PC-9 (cell line): ENCODE data around the gene PNMA6E. TPM values are rescaled to one million over a fixed set of nuclear protein-coding genes. Genes with fewer than 3 reads are reported as not detected.

ENCODE experiments used
- Bru-seq: library from RNA; stranded (reverse); fragments of 400-500 nt; gene quantifications from one replicate; lab custom pipeline; 2021; lab: Mats Ljungman, UMichigan
- BruChase-seq, 2 experiments: library from RNA; stranded (reverse); fragments of 400-500 nt; gene quantifications; one replicate each; lab custom pipeline; 2021; lab: Mats Ljungman, UMichigan
- BruUV-seq: library from RNA; stranded (reverse); fragments of 400-500 nt; replicated peaks from 2 replicates; lab custom pipeline; 2021; lab: Mats Ljungman, UMichigan
- CTCF ChIA-PET: fragments of 300-600 bp; sonication (Branson Sonifier 250); formaldehyde crosslinking; loops from one replicate; lab custom pipeline; 2022; ENCODE audit warnings: antibody characterized with exemption; lab: Charles Lee
- POLR2A ChIA-PET: fragments of 300-600 bp; sonication (Branson Sonifier 250); formaldehyde crosslinking; loops from one replicate; lab custom pipeline; 2022; ENCODE audit warnings: antibody characterized with exemption; ENCODE audit not compliant: unreplicated experiment; lab: Charles Lee
- DNase-seq, 2 experiments: peaks; one replicate each; pipeline versions ENCODE4 v3.0.0 to v3.0.0-alpha.2; 2015 to 2022; ENCODE audit warnings: mixed read lengths in 1 of 2
- H2AFZ ChIP-seq: fragments of 200-600 bp; sonication (generic); 2 replicates; pipeline ENCODE4 v1.8.1; 2017; ENCODE audit warnings: antibody characterized with exemption
- H3F3A ChIP-seq: fragments of 200-600 bp; sonication (generic); 2 replicates; pipeline ENCODE4 v1.8.1; 2017; ENCODE audit warnings: antibody characterized with exemption, mild to moderate bottlenecking, low read depth; ENCODE audit not compliant: insufficient read depth
- H3K27ac ChIP-seq: fragments of 200-600 bp; sonication (generic); 2 replicates; pipeline ENCODE4 v1.6.1; 2016; ENCODE audit warnings: mixed run types
- H3K27me3 ChIP-seq: fragments of 200-600 bp; sonication (generic); 2 replicates; pipeline ENCODE4 v1.6.1; 2016; ENCODE audit warnings: low read depth, mixed run types; ENCODE audit not compliant: insufficient read depth
- H3K36me3 ChIP-seq: fragments of 200-600 bp; sonication (generic); 2 replicates; pipeline ENCODE4 v1.6.1; 2016; ENCODE audit warnings: low read depth, mixed run types
- H3K4me1 ChIP-seq: fragments of 200-600 bp; sonication (generic); replicated peaks from 2 replicates; pipeline ENCODE4 v1.6.1; 2016; ENCODE audit warnings: mixed run types; ENCODE audit not compliant: insufficient read depth
- H3K4me2 ChIP-seq: fragments of 200-600 bp; sonication (generic); 2 replicates; pipeline ENCODE4 v1.6.1; 2017; ENCODE audit warnings: mixed run types
- H3K4me3 ChIP-seq: fragments of 200-600 bp; sonication (generic); 2 replicates; pipeline ENCODE4 v1.6.1; 2016; ENCODE audit warnings: mixed run types
- H3K79me2 ChIP-seq: fragments of 200-600 bp; sonication (generic); 2 replicates; pipeline ENCODE4 v1.6.1; 2017; ENCODE audit warnings: low read depth, mixed run types
- H3K9me2 ChIP-seq: fragments of 200-600 bp; sonication (generic); 2 replicates; pipeline ENCODE4 v1.8.1; 2017; ENCODE audit warnings: mild to moderate bottlenecking; ENCODE audit not compliant: insufficient read depth
- H3K9me3 ChIP-seq: fragments of 200-600 bp; sonication (generic); 2 replicates; pipeline ENCODE4 v1.8.1; 2016; ENCODE audit warnings: low read depth; ENCODE audit not compliant: insufficient read depth
- H4K20me1 ChIP-seq: fragments of 200-600 bp; sonication (generic); 2 replicates; pipeline ENCODE4 v1.8.1; 2017; ENCODE audit not compliant: insufficient read depth
- CTCF ChIP-seq: fragments of 200-600 bp; sonication (generic); conservative IDR thresholded peaks from 2 replicates; pipeline ENCODE4 v1.6.1; 2017; ENCODE audit warnings: mixed run types, antibody characterized with exemption, mild to moderate bottlenecking, moderate library complexity
- EZH2 ChIP-seq: fragments of 200-600 bp; sonication (generic); IDR thresholded peaks from 2 replicates; pipeline ENCODE4 v1.8.0; 2017; ENCODE audit warnings: antibody characterized with exemption, low read depth
- intact Hi-C: fragments of 100-400 bp; cut with micrococcal nuclease; formaldehyde crosslinking; loops from one replicate; pipeline ENCODE4 v1.10.0; 2022; ENCODE audit not compliant: unreplicated experiment
- long read RNA-seq: library from polyadenylated mRNA; stranded (forward); transcript quantifications from one replicate; pipeline ENCODE4 v2.0.0, GENCODE V29; 2022
- total RNA-seq: library from RNA; stranded (reverse); gene quantifications from 2 replicates; pipeline ENCODE4 v1.2.3, GENCODE V29; 2021

PNMA6E gene
- total RNA-seq (not detected in 2 replicates), Bru-seq, nascent RNA (not detected), BruChase-seq, experiment 1, labeled RNA remaining after a 2-hour chase (not detected), BruChase-seq, experiment 2, labeled RNA remaining after a 6-hour chase (not detected)
- long read RNA-seq = 0 reads

- Histone ChIP-seq H3K27me3 (peaks cover 61% of the 10 kb centered on the region), H2AFZ (no peak within 1 kb of the TSS), H3K27ac (no peak within 1 kb of the TSS), H3K4me3 (no peak within 1 kb of the TSS), H3K4me2 (no peak within 1 kb of the TSS), H3F3A (no peaks in the 10 kb centered on the region), H3K36me3 (no peaks in the 10 kb centered on the region), H3K9me2 (no peaks in the 10 kb centered on the region), H4K20me1 (no peaks in the 10 kb centered on the region), H3K79me2 (no peaks in the 10 kb centered on the region), H3K9me3 (no peaks in the 10 kb centered on the region), H3K4me1 (no peaks in the 10 kb centered on the region)
- no peak for TF ChIP-seq EZH2
- no peak for TF ChIP-seq CTCF
- POLR2A ChIA-PET = no interaction called here
- BruUV-seq = no TSS peak
- DNase-seq = no peak
- CTCF ChIA-PET = no interaction called here
- intact Hi-C loops = no loop called here
Measured at GRCh38 chrX:153401133-153401764, at the start of gene PNMA6E. Gene PNMA6E, minus strand, starts transcription at chrX:153401350. Its CDS starts 2,501 bp downstream, at chrX:153398849.

GRCh38 chrX:153450949-153451277 is 49.8 kb upstream of the PNMA6E start:
- Histone ChIP-seq H3K9me3 (no peaks in the 10 kb centered on the region), H3K4me2 (no peak overlapping the region), H3K4me1 (no peaks in the 10 kb centered on the region), H4K20me1 (no peaks in the 10 kb centered on the region), H3K27me3 (no peaks in the 10 kb centered on the region), H2AFZ (no peak overlapping the region), H3K79me2 (no peaks in the 10 kb centered on the region), H3K36me3 (no peaks in the 10 kb centered on the region), H3K9me2 (no peaks in the 10 kb centered on the region), H3K4me3 (no peak overlapping the region), H3K27ac (no peak overlapping the region), H3F3A (no peaks in the 10 kb centered on the region)
- intact Hi-C loops = no loop called here
- no peak for DNase-seq
- no peak for TF ChIP-seq CTCF
- no TSS peak for BruUV-seq
- ChIA-PET CTCF (no interaction called here), POLR2A (no interaction called here)

- no peaks in the 10 kb centered on the region for H3K9me3 ChIP-seq
- CTCF ChIA-PET = no interaction called here
- no peak overlapping the region for H2AFZ ChIP-seq
- no peaks in the 10 kb centered on the region for H3K9me2 ChIP-seq
- no peaks in the 10 kb centered on the region for H3K27me3 ChIP-seq
- no peaks in the 10 kb centered on the region for H3K4me1 ChIP-seq
- POLR2A ChIA-PET = no interaction called here
- H3K27ac ChIP-seq = no peak overlapping the region
- H3K4me2 ChIP-seq = no peak overlapping the region
- H4K20me1 ChIP-seq = no peaks in the 10 kb centered on the region
- DNase-seq = no peak
- H3F3A ChIP-seq = no peaks in the 10 kb centered on the region
- H3K36me3 ChIP-seq = no peaks in the 10 kb centered on the region
- BruUV-seq = no TSS peak
- intact Hi-C loops = no loop called here
- TF ChIP-seq CTCF (no peak), EZH2 (no peak)
- no peaks in the 10 kb centered on the region for H3K79me2 ChIP-seq
- no peak overlapping the region for H3K4me3 ChIP-seq
Measured at GRCh38 chrX:153450114-153450948, 49.2 kb upstream of the PNMA6E start.
